ENCODE data around the gene LETM1.
A peak's percentile ranks its signal among the peaks of the same experiment; 100 is the strongest.

The LETM1 gene

GRCh38 chr4:1767061-1767769, 88.7 kb downstream of the LETM1 start:
- H3K4me3 ChIP-seq (ENCODE audit: low read depth, low read length) = no peak overlapping the region
- H3K9me3 ChIP-seq (ENCODE audit: control insufficient read depth, insufficient read depth, low read length) = no peaks in the 10 kb centered on the region
- no peak overlapping the region for H3K9ac ChIP-seq (ENCODE audit: low read depth, low read length)
- peaks cover 6% of the 10 kb centered on the region for H3K4me1 ChIP-seq (ENCODE audit: control insufficient read depth, insufficient read depth, low read length)
- H3K27me3 ChIP-seq (ENCODE audit: control insufficient read depth, insufficient read depth, low read length) = peaks cover 6% of the 10 kb centered on the region
- H3K36me3 ChIP-seq (ENCODE audit: control insufficient read depth, insufficient read depth, low read length) = no peaks in the 10 kb centered on the region

- no peaks in the 10 kb centered on the region for H3K36me3 ChIP-seq (ENCODE audit: control insufficient read depth, insufficient read depth, low read length)
- H3K9ac ChIP-seq (ENCODE audit: low read depth, low read length) = no peak overlapping the region
- peak overlapping the region; percentile 13 for H3K4me3 ChIP-seq (ENCODE audit: low read depth, low read length)
- peaks cover 6% of the 10 kb centered on the region for H3K27me3 ChIP-seq (ENCODE audit: control insufficient read depth, insufficient read depth, low read length)
- peaks cover 6% of the 10 kb centered on the region for H3K4me1 ChIP-seq (ENCODE audit: control insufficient read depth, insufficient read depth, low read length)
- H3K9me3 ChIP-seq (ENCODE audit: control insufficient read depth, insufficient read depth, low read length) = no peaks in the 10 kb centered on the region
These were observed 89.6 kb downstream of the LETM1 start for GRCh38 chr4:1766106-1767060.

- Histone ChIP-seq H3K4me1 (ENCODE audit: control insufficient read depth, insufficient read depth, low read length) (peaks cover 6% of the 10 kb centered on the region), H3K9me3 (ENCODE audit: control insufficient read depth, insufficient read depth, low read length) (no peaks in the 10 kb centered on the region), H3K27me3 (ENCODE audit: control insufficient read depth, insufficient read depth, low read length) (peaks cover 6% of the 10 kb centered on the region), H3K9ac (ENCODE audit: low read depth, low read length) (no peak overlapping the region), H3K36me3 (ENCODE audit: control insufficient read depth, insufficient read depth, low read length) (no peaks in the 10 kb centered on the region), H3K4me3 (ENCODE audit: low read depth, low read length) (no peak overlapping the region)
These were observed 90.4 kb downstream of the LETM1 start for GRCh38 chr4:1765409-1766072.

DNA sequence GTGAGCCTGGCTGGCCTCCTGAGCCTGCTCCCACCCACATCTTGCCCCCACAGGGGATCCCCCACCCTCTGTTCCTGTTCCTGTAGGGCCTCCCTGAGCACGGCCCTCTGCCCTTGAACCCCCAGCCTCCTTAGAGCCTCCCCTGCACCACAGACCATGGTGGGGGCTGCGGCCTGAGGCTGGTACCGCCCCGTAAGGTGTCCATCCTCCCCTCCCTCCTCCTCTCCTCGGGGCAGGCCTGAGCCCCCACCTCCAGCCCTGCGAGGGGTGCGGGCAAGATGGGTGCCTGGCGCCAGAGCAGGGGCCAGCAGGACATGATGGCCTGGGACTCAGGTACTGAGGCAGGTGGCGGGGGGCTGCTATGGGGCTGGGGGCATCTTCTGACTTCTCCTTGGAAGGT, 91.3 kb downstream of the LETM1 start:
- peaks cover 6% of the 10 kb centered on the region for H3K4me1 ChIP-seq (ENCODE audit: control insufficient read depth, insufficient read depth, low read length)
- no peak overlapping the region for H3K4me3 ChIP-seq (ENCODE audit: low read depth, low read length)
- H3K36me3 ChIP-seq (ENCODE audit: control insufficient read depth, insufficient read depth, low read length) = no peaks in the 10 kb centered on the region
- no peak overlapping the region for H3K9ac ChIP-seq (ENCODE audit: low read depth, low read length)
- peaks cover 6% of the 10 kb centered on the region for H3K27me3 ChIP-seq (ENCODE audit: control insufficient read depth, insufficient read depth, low read length)
- H3K9me3 ChIP-seq (ENCODE audit: control insufficient read depth, insufficient read depth, low read length) = no peaks in the 10 kb centered on the region

DNA sequence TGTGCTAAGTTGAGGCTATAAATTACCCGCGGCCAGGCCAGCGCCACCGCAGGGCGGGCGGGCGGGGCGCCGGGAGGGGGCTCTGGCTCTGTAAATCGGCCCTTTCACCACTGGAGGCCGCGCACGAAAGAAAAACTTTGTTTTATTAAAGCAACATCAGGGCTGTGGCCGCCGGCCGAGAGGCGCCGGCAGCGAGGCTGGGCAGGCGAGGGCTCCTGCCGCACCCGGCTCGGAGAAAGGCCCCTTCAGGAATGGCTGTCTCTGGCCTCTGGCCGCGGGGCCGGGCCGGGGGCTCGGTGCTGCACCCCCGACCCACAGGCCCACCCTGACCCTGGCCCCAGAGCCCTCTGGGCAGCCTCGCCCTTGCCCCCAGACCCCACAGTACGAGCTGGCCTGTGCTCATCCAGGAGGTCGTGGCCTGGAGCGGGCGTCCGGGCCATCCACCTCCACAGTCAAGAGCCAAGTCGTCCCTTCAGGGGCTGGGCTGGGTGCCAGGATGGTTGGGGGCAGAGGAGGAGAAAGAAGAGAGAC, 92.3 kb downstream of the LETM1 start:
- peaks cover 6% of the 10 kb centered on the region for H3K27me3 ChIP-seq (ENCODE audit: control insufficient read depth, insufficient read depth, low read length)
- H3K4me1 ChIP-seq (ENCODE audit: control insufficient read depth, insufficient read depth, low read length) = peaks cover 6% of the 10 kb centered on the region
- H3K9ac ChIP-seq (ENCODE audit: low read depth, low read length) = no peak overlapping the region
- no peaks in the 10 kb centered on the region for H3K36me3 ChIP-seq (ENCODE audit: control insufficient read depth, insufficient read depth, low read length)
- H3K4me3 ChIP-seq (ENCODE audit: low read depth, low read length) = no peak overlapping the region
- no peaks in the 10 kb centered on the region for H3K9me3 ChIP-seq (ENCODE audit: control insufficient read depth, insufficient read depth, low read length)

DNA sequence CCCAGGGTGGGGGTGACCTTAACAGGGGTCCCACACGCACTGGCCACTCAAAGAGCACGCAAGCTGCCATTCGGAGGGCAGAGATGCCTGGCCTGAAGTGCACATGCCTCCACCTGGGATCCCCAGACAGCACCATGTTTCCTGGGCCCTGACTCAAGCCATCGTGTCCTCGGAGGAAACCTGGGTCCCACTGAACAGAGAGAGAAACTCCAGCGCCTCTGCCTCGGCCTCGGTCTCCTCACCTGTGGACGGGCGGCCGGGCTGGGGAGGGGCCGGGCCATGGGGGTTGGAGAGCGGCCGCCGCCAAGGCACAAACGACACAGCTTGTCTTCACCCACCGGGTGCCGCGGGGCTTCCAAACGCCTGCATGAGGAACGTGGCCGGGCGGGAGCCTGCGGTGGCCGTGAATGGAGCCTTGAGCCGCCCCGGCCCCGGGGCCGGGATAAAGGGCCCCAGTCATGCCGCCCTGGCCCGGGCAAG, 92.8 kb downstream of the LETM1 start:
- Histone ChIP-seq H3K27me3 (ENCODE audit: control insufficient read depth, insufficient read depth, low read length) (peaks cover 6% of the 10 kb centered on the region), H3K9ac (ENCODE audit: low read depth, low read length) (no peak overlapping the region), H3K36me3 (ENCODE audit: control insufficient read depth, insufficient read depth, low read length) (no peaks in the 10 kb centered on the region), H3K9me3 (ENCODE audit: control insufficient read depth, insufficient read depth, low read length) (no peaks in the 10 kb centered on the region), H3K4me1 (ENCODE audit: control insufficient read depth, insufficient read depth, low read length) (peaks cover 5% of the 10 kb centered on the region), H3K4me3 (ENCODE audit: low read depth, low read length) (no peak overlapping the region)

- H3K4me1 ChIP-seq (ENCODE audit: control insufficient read depth, insufficient read depth, low read length) = peaks cover 4% of the 10 kb centered on the region
- peaks cover 6% of the 10 kb centered on the region for H3K27me3 ChIP-seq (ENCODE audit: control insufficient read depth, insufficient read depth, low read length)
- H3K9ac ChIP-seq (ENCODE audit: low read depth, low read length) = no peak overlapping the region
These were observed 93.5 kb downstream of the LETM1 start for GRCh38 chr4:1762264-1763010.

More at GRCh38 chr4:1762264-1763010, 93.5 kb downstream of the LETM1 start:
- H3K9me3 ChIP-seq (ENCODE audit: control insufficient read depth, insufficient read depth, low read length) = no peaks in the 10 kb centered on the region
- H3K4me3 ChIP-seq (ENCODE audit: low read depth, low read length) = no peak overlapping the region
- no peaks in the 10 kb centered on the region for H3K36me3 ChIP-seq (ENCODE audit: control insufficient read depth, insufficient read depth, low read length)
